Mammary epithelial cell (primary cell): ENCODE data around the gene CRYAB.

Experiments used
- EZH2 ChIP-seq: IDR thresholded peaks from 2 replicates; pipeline ENCODE4 v1.6.1; 2012; ENCODE audit warnings: low read length, inconsistent platforms, borderline replicate concordance
- TF ChIP-seq, protein P1 (sequence below), 2 donors: IDR thresholded peaks in 1 of 2; conservative IDR thresholded peaks in 1 of 2; 2 replicates each; pipeline ENCODE4 v1.5.1; 2011 to 2012; ENCODE audit warnings: inconsistent platforms in 2 of 2, low read length in 2 of 2, mild to moderate bottlenecking in 2 of 2, control low read depth in 1 of 2, low read depth in 1 of 2; ENCODE audit not compliant: insufficient read depth in 1 of 2; ENCODE audit errors: extremely low read depth in 1 of 2

GRCh38 chr11:111905411-111905810 is 6.2 kb downstream of the CRYAB start:
- TF ChIP-seq, protein P1, sequence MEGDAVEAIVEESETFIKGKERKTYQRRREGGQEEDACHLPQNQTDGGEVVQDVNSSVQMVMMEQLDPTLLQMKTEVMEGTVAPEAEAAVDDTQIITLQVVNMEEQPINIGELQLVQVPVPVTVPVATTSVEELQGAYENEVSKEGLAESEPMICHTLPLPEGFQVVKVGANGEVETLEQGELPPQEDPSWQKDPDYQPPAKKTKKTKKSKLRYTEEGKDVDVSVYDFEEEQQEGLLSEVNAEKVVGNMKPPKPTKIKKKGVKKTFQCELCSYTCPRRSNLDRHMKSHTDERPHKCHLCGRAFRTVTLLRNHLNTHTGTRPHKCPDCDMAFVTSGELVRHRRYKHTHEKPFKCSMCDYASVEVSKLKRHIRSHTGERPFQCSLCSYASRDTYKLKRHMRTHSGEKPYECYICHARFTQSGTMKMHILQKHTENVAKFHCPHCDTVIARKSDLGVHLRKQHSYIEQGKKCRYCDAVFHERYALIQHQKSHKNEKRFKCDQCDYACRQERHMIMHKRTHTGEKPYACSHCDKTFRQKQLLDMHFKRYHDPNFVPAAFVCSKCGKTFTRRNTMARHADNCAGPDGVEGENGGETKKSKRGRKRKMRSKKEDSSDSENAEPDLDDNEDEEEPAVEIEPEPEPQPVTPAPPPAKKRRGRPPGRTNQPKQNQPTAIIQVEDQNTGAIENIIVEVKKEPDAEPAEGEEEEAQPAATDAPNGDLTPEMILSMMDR (conservative IDR thresholded peaks at IDR 0.05 in 1 of 2, IDR thresholded peaks at IDR 0.05 in 1 of 2; ENCODE audit: extremely low read depth in 1 of 2, insufficient read depth in 1 of 2, low read depth in 1 of 2, low read length in 2 of 2): no peak
- no peak for TF ChIP-seq EZH2
